ENCODE data around the gene PTGES2. TPM values are rescaled to one million over a fixed set of nuclear protein-coding genes. Genes with fewer than 3 reads are reported as not detected.

The PTGES2 gene
- polyA plus RNA-seq, 1 of the 3 experiments (the other 2 are of a cell fraction): 141 TPM

DNA sequence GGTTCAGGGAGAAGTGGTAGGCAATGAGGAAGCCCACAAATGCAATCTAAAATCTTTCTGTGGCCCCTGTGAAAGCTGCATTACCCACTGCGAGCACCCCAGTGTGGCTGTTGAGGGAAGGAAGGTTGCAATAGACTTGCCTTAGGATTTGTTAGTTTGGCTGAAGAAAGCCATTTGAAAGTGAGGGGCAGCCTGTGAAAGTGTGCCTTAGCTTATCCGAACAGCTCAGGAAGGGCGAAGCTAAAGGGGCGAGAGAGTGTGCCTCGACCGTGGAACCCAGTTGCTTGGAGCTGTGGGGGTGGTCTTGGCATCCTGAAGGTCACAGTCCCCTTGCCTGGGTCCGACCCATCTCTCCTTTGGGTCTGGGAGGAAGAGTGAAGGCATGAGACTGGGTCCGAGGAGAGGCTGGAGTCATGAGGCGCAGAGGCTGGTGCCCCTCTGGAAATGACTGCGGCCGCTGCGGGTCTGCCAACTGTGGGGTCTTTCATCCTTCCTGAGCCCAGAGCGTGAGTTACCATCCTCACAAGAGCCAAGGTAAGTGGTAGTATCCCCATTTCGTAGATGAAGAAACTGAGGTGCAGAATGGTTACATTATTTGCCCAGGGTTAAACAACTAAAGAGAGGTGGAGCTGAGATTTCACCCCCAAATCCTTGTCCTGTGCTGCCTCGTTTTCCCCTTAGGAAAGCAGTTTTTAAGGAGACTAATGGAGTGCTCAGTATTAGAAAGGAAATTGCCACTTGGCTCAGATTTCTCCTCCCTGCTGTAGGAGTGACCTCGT, 35.1 kb downstream of the PTGES2 start:
- Histone ChIP-seq H3K4me1 (ENCODE audit: control insufficient read depth in 1 of 2, insufficient read depth in 2 of 2, low read depth in 1 of 2, low read length in 1 of 2) (peaks cover 40% of the 10 kb centered on the region in 2 experiments), H3K4me2 (peak overlapping the region; percentile 92), H4K20me1 (ENCODE audit: insufficient read depth) (no peaks in the 10 kb centered on the region), H3F3A (replicated peaks; ENCODE audit: insufficient read depth) (peaks cover 29% of the 10 kb centered on the region), H2AFZ (ENCODE audit: low read depth) (no peak overlapping the region), H3K4me3 (ENCODE audit: low read depth in 2 of 2, low read length in 1 of 2) (peak overlapping the region; percentile 24 to 63; a peak in 3 of 4 replicates), H3K36me3 (replicated peaks in 1 of 2; ENCODE audit: control insufficient read depth in 1 of 2, insufficient read depth in 2 of 2, low read length in 1 of 2) (peaks cover 0 to 2% of the 10 kb centered on the region in 2 experiments), H3K9ac (peak overlapping the region; percentile 67), H3K9me3 (no peaks in the 10 kb centered on the region), H3K27ac (ENCODE audit: low read depth in 2 of 2, low read length in 1 of 2) (peak overlapping the region; percentile 5 to 96), H3K79me2 (ENCODE audit: insufficient read depth) (peaks cover 88% of the 10 kb centered on the region), H3K27me3 (ENCODE audit: insufficient read depth) (no peaks in the 10 kb centered on the region), H3K9me2 (no peaks in the 10 kb centered on the region)
- POLR2A ChIA-PET: no interaction called here
- WGBS (ENCODE audit: low lambda C conversion rate): 81% methylated on average over 15 of the region's 16 CpGs
- CTCF ChIA-PET: interaction anchor here (1.0 to 18.8 kb wide), 9 partner anchors 9 to 150 kb away, joined by 3 to 246 read pairs (median 5); partner anchors contain the start of gene NAIF1
- TF ChIP-seq CHD2 (IDR thresholded peaks at IDR 0.05; ENCODE audit: low read length, partially characterized antibody) (no peak), PBX3 (IDR thresholded peaks at IDR 0.05) (no peak), USF1 (IDR thresholded peaks at IDR 0.05; ENCODE audit: borderline replicate concordance, low read depth) (no peak), RFX5 (IDR thresholded peaks at IDR 0.05; ENCODE audit: low read length) (no peak), YY1 (IDR thresholded peaks at IDR 0.05; ENCODE audit: low read depth) (no peak), REST (IDR thresholded peaks at IDR 0.05; ENCODE audit: low read depth, low read length) (no peak), FOXM1 (IDR thresholded peaks at IDR 0.05; ENCODE audit: low read depth) (no peak), GABPA (IDR thresholded peaks at IDR 0.05; ENCODE audit: low read depth) (no peak), SIN3A (IDR thresholded peaks at IDR 0.05; ENCODE audit: borderline replicate concordance, low read depth, low read length) (no peak), JUND (IDR thresholded peaks at IDR 0.05) (no peak), TCF12 (IDR thresholded peaks at IDR 0.05) (no peak), NRF1 (IDR thresholded peaks at IDR 0.05; ENCODE audit: low read depth, low read length) (no peak), USF2 (IDR thresholded peaks at IDR 0.05; ENCODE audit: borderline replicate concordance, low read depth, low read length) (no peak)
- TF ChIP-seq, protein P1, sequence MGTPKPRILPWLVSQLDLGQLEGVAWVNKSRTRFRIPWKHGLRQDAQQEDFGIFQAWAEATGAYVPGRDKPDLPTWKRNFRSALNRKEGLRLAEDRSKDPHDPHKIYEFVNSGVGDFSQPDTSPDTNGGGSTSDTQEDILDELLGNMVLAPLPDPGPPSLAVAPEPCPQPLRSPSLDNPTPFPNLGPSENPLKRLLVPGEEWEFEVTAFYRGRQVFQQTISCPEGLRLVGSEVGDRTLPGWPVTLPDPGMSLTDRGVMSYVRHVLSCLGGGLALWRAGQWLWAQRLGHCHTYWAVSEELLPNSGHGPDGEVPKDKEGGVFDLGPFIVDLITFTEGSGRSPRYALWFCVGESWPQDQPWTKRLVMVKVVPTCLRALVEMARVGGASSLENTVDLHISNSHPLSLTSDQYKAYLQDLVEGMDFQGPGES (IDR thresholded peaks at IDR 0.05; ENCODE audit: low read depth, low read length): no peak
- no peak for DNase-seq
